IMR-90 (cell line): ENCODE measurements around the gene JAK1. TPM values are rescaled to one million over a fixed set of nuclear protein-coding genes. Genes with fewer than 3 reads are reported as not detected.

Source experiments
- ATAC-seq: fragments of 200-7000 bp; cut with Tn5 transposase; 2 replicates; pipeline ENCODE4 v1.9.1; 2020; ENCODE audit warnings: low read depth, mild to moderate bottlenecking, moderate library complexity
- BruUV-seq: library from RNA; stranded (reverse); fragments of 400-500 nt; replicated peaks from 2 replicates; lab custom pipeline; 2021; lab: Mats Ljungman, UMichigan
- CTCF ChIA-PET: fragments of 300-600 bp; formaldehyde crosslinking; extraction: SDS; loops from one replicate; lab custom pipeline; 2021; ENCODE audit warnings: antibody characterized with exemption; lab: Yijun Ruan, JAX
- POLR2A ChIA-PET: fragments of 300-600 bp; sonication (Branson Sonifier 250); formaldehyde crosslinking; loops from one replicate; lab custom pipeline; 2022; ENCODE audit warnings: antibody characterized with exemption; ENCODE audit not compliant: unreplicated experiment; lab: Charles Lee
- DNase-seq: peaks from one replicate; pipeline ENCODE4 v3.0.0; 2013
- H2AFZ ChIP-seq: replicated peaks from 2 replicates; pipeline ENCODE3; 2013; ENCODE audit warnings: low read length, mild to moderate bottlenecking; ENCODE audit not compliant: poor library complexity
- H2AK5ac ChIP-seq: 2 replicates; pipeline ENCODE4 v1.6.1; 2013; ENCODE audit warnings: low read depth, low read length, inconsistent platforms
- H2AK9ac ChIP-seq: replicated peaks from 2 replicates; pipeline ENCODE3; 2013; ENCODE audit warnings: mild to moderate bottlenecking, low read depth, low read length, moderate library complexity; ENCODE audit not compliant: poor library complexity
- H2BK120ac ChIP-seq: 2 replicates; pipeline ENCODE4 v1.6.1; 2013; ENCODE audit warnings: low read depth, low read length, inconsistent platforms
- H2BK15ac ChIP-seq: 3 replicates; pipeline ENCODE4 v1.6.1; 2013; ENCODE audit warnings: low read depth, low read length, inconsistent platforms
- H2BK20ac ChIP-seq: 2 replicates; pipeline ENCODE4 v1.6.1; 2013; ENCODE audit warnings: low read depth, mild to moderate bottlenecking, inconsistent platforms, low read length, moderate library complexity
- H2BK5ac ChIP-seq: 2 replicates; pipeline ENCODE4 v1.6.1; 2013; ENCODE audit warnings: mild to moderate bottlenecking, low read depth, low read length, inconsistent platforms; ENCODE audit not compliant: poor library complexity, severe bottlenecking
- H3K14ac ChIP-seq: replicated peaks from 2 replicates; pipeline ENCODE4 v1.6.1; 2013; ENCODE audit warnings: low read depth, low read length, inconsistent platforms
- H3K18ac ChIP-seq: 2 replicates; pipeline ENCODE4 v1.6.1; 2013; ENCODE audit warnings: low read depth, low read length, control low read depth
- H3K23ac ChIP-seq: 2 replicates; pipeline ENCODE4 v1.6.1; 2013; ENCODE audit warnings: low read depth, low read length, inconsistent platforms
- H3K27ac ChIP-seq: 2 replicates; pipeline ENCODE4 v1.5.1; 2013; ENCODE audit warnings: mild to moderate bottlenecking, control low read depth, low read length; ENCODE audit not compliant: insufficient read depth
- H3K27me3 ChIP-seq: 2 replicates; pipeline ENCODE4 v1.6.1; 2013; ENCODE audit warnings: low read length; ENCODE audit not compliant: control insufficient read depth, insufficient read depth
- H3K36me3 ChIP-seq: 2 replicates; pipeline ENCODE4 v1.6.1; 2013; ENCODE audit warnings: low read length, mixed read lengths; ENCODE audit not compliant: control insufficient read depth, insufficient read depth
- H3K4ac ChIP-seq: 2 replicates; pipeline ENCODE4 v1.6.1; 2013; ENCODE audit warnings: low read depth, low read length, inconsistent platforms
- H3K4me1 ChIP-seq: 2 replicates; pipeline ENCODE4 v1.6.1; 2013; ENCODE audit warnings: low read length, mixed read lengths; ENCODE audit not compliant: control insufficient read depth, insufficient read depth
- H3K4me2 ChIP-seq: 2 replicates; pipeline ENCODE4 v1.6.1; 2013; ENCODE audit warnings: low read depth, mild to moderate bottlenecking, control low read depth, low read length, moderate library complexity
- H3K4me3 ChIP-seq: 2 replicates; pipeline ENCODE4 v1.5.1; 2013; ENCODE audit warnings: low read depth, mild to moderate bottlenecking, control low read depth, low read length, moderate library complexity; ENCODE audit not compliant: insufficient read depth
- H3K56ac ChIP-seq: 2 replicates; pipeline ENCODE4 v1.6.1; 2013; ENCODE audit warnings: low read length, inconsistent platforms; ENCODE audit not compliant: insufficient read depth; ENCODE audit errors: extremely low read depth
- H3K79me1 ChIP-seq, 2 experiments: 2 replicates each; pipeline ENCODE4 v1.6.1; 2013; ENCODE audit warnings: low read length in 2 of 2, inconsistent platforms in 1 of 2, low read depth in 1 of 2
- H3K9ac ChIP-seq: 2 replicates; pipeline ENCODE4 v1.6.1; 2013; ENCODE audit warnings: low read depth, low read length, control low read depth
- H3K9me1 ChIP-seq: 2 replicates; pipeline ENCODE4 v1.6.1; 2013; ENCODE audit warnings: low read length, inconsistent platforms; ENCODE audit not compliant: insufficient read depth
- H3K9me3 ChIP-seq: 2 replicates; pipeline ENCODE4 v1.6.1; 2013; ENCODE audit warnings: low read length; ENCODE audit not compliant: control insufficient read depth, insufficient read depth
- H4K20me1 ChIP-seq: 2 replicates; pipeline ENCODE4 v1.6.1; 2013; ENCODE audit warnings: low read length, inconsistent platforms; ENCODE audit not compliant: insufficient read depth
- H4K5ac ChIP-seq: 2 replicates; pipeline ENCODE4 v1.6.1; 2013; ENCODE audit warnings: mild to moderate bottlenecking, low read depth, low read length, control low read depth
- H4K8ac ChIP-seq, 2 experiments: 2 replicates each; pipeline ENCODE4 v1.6.1; 2013; ENCODE audit warnings: low read depth in 2 of 2, low read length in 2 of 2, control low read depth in 1 of 2, inconsistent platforms in 1 of 2
- H4K91ac ChIP-seq: 2 replicates; pipeline ENCODE4 v1.6.1; 2013; ENCODE audit warnings: low read depth, low read length, inconsistent platforms; ENCODE audit not compliant: insufficient read depth
- RCOR1 ChIP-seq: IDR thresholded peaks from 2 replicates; pipeline ENCODE4 v1.6.1; 2012; ENCODE audit warnings: mild to moderate bottlenecking, low read length, improper control_type of control experiment; ENCODE audit not compliant: insufficient replicate concordance
- WGBS, 2 experiments: methylation state at CpG; one replicate each; pipeline versions ENCODE4 v1.1.5 to v1.1.7; 2013; ENCODE audit warnings: missing lambda C conversion rate in 2 of 2; ENCODE audit not compliant: insufficient read length in 1 of 2; ENCODE audit errors: extremely low coverage in 2 of 2; 5-methylcytosine and 5-hydroxymethylcytosine counted together
- dilution Hi-C: fragments of 300-500 bp; cut with HindIII; formaldehyde crosslinking; loops from one replicate; pipeline ENCODE4 v1.14.3; 2018; ENCODE audit warnings: low sequenced_read_pairs; ENCODE audit not compliant: unreplicated experiment
- in situ Hi-C: fragments of 300-500 bp; cut with MboI; formaldehyde crosslinking; loops from 3 replicates; pipeline ENCODE4 v1.14.3; 2019; ENCODE audit warnings: low sequenced_read_pairs, inconsistent platforms, mixed read lengths
- intact Hi-C: fragments of 100-400 bp; cut with micrococcal nuclease; formaldehyde crosslinking; loops from 2 replicates; pipeline ENCODE4 v1.10.0; 2022
- polyA plus RNA-seq, 3 experiments: library from polyadenylated mRNA; depleted of rRNA; stranded (reverse); fragments of >200 nt; gene quantifications; 2 replicates each; pipeline ENCODE4 v1.2.3, GENCODE V29; 2012; ENCODE audit warnings: low replicate concordance in 1 of 3
- total RNA-seq: library from RNA; depleted of rRNA; stranded (reverse); fragments of >200 nt; gene quantifications from 2 replicates; pipeline ENCODE4 v1.2.3, GENCODE V29; 2012

The JAK1 gene
- total and polyA plus RNA-seq, 2 of the 4 experiments (the other 2 are of a cell fraction): 76.9 to 103 TPM

DNA sequence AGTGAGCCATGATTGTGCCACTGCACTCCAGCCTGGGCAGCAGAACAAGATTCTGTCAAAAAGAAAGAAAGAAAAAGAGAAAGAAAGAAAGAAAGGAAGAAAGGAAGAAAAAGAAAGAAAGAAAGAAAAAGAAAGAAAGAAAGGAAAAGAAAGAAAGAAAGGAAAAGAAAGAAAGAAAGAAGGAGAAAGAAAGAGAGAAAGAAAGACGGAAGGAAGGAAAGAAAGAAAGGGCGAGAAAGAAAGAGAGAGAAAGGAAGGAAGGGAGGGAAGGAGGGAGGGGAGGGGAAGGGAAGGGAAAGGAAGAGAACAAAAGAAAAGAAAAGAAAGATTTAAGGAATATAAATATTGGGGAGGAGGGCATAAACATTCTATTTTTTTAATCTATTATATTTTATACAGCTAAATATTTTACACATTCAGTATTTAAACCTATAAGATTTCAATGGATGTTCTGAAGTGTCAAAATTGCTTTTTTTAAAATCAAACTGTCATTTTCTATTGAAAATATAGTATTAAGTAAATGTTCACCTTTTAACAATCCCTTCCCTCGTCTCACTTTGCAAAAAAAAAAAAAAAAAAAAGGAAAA lies 6.8 kb upstream of the JAK1 start:
- ChIA-PET CTCF (interaction anchor here (0.5 kb wide), 1 partner anchor 20 kb away, joined by 3 read pairs; no protein-coding TSS in a partner anchor), POLR2A (no interaction called here)
- Histone ChIP-seq H2AK9ac (no peak overlapping the region), H4K91ac (no peak overlapping the region), H2AFZ (no peak overlapping the region), H3K4ac (no peak overlapping the region), H4K8ac (no peak overlapping the region), H3K9me3 (no peaks in the 10 kb centered on the region), H3K79me1 (no peaks in the 10 kb centered on the region), H2BK15ac (no peak overlapping the region), H3K18ac (no peak overlapping the region), H3K4me3 (no peak overlapping the region), H4K20me1 (no peaks in the 10 kb centered on the region), H3K36me3 (no peaks in the 10 kb centered on the region), H3K56ac (no peak overlapping the region), H3K4me2 (no peak overlapping the region), H3K9me1 (no peaks in the 10 kb centered on the region; the same call in 1 of the 2 replicates), H2AK5ac (no peak overlapping the region), H3K14ac (no peak overlapping the region), H2BK20ac (no peak overlapping the region), H3K27me3 (no peaks in the 10 kb centered on the region; the same call in 1 of the 2 replicates), H2BK5ac (no peak overlapping the region), H3K23ac (no peak overlapping the region), H3K9ac (no peak overlapping the region), H3K4me1 (no peaks in the 10 kb centered on the region), H4K5ac (no peak overlapping the region), H3K27ac (no peak overlapping the region), H2BK120ac (no peak overlapping the region)
- dilution Hi-C loops (no loop called here), intact Hi-C loops (no loop called here), in situ Hi-C loops (no loop called here)
- no peak for TF ChIP-seq RCOR1
- DNase-seq: no peak
- BruUV-seq: no TSS peak
- WGBS, 2 experiments: 83% methylated on average over 1 of the region's 3 CpGs; no CpG with 5 or more reads in 1 of the 2 experiments
- ATAC-seq: no peak
